ENCODE data around the gene NCAPG2. TPM values are rescaled to one million over a fixed set of nuclear protein-coding genes. Genes with fewer than 3 reads are reported as not detected.

Gene NCAPG2
- total and polyA plus RNA-seq, 2 of the 13 experiments (the other 11 are each of a cell fraction or from before 2014, with no cell fraction given): 15.1 to 30.7 TPM

- TF ChIP-seq, protein P1, sequence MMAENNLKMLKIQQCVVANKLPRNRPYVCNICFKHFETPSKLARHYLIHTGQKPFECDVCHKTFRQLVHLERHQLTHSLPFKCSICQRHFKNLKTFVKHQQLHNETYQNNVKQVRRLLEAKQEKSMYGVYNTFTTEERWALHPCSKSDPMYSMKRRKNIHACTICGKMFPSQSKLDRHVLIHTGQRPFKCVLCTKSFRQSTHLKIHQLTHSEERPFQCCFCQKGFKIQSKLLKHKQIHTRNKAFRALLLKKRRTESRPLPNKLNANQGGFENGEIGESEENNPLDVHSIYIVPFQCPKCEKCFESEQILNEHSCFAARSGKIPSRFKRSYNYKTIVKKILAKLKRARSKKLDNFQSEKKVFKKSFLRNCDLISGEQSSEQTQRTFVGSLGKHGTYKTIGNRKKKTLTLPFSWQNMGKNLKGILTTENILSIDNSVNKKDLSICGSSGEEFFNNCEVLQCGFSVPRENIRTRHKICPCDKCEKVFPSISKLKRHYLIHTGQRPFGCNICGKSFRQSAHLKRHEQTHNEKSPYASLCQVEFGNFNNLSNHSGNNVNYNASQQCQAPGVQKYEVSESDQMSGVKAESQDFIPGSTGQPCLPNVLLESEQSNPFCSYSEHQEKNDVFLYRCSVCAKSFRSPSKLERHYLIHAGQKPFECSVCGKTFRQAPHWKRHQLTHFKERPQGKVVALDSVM (CRISPR knock-in tag; IDR thresholded peaks at IDR 0.05): peak; percentile 62
- TF ChIP-seq FOXA3 (CRISPR knock-in tag; IDR thresholded peaks at IDR 0.05): peak; percentile 79
- no peak for TF ChIP-seq CHCHD3 (CRISPR knock-in tag; IDR thresholded peaks at IDR 0.05)
- peak; percentile 84 for TF ChIP-seq POGZ (CRISPR knock-in tag; IDR thresholded peaks at IDR 0.05)
- TF ChIP-seq MEIS2 (CRISPR knock-in tag; IDR thresholded peaks at IDR 0.05): peak; percentile 51; the same call in 1 of the 2 replicates
- no peak for TF ChIP-seq ZBTB42 (CRISPR knock-in tag; IDR thresholded peaks at IDR 0.05)
- peak; percentile 72 for TF ChIP-seq MED1 (CRISPR knock-in tag; IDR thresholded peaks at IDR 0.05)
- TF ChIP-seq PRMT3 (CRISPR knock-in tag; IDR thresholded peaks at IDR 0.05; ENCODE audit: borderline replicate concordance, low read depth): no peak
- peak; percentile 50 for TF ChIP-seq NR2F6 (IDR thresholded peaks at IDR 0.05)
- peak; percentile 52 for TF ChIP-seq NR2F6 (CRISPR knock-in tag; IDR thresholded peaks at IDR 0.05)
- TF ChIP-seq HOXA9 (CRISPR knock-in tag; IDR thresholded peaks at IDR 0.05; ENCODE audit: borderline replicate concordance): no peak
- TF ChIP-seq ZHX2 (IDR thresholded peaks at IDR 0.05; ENCODE audit: low read depth): peak; percentile 53; the same call in 1 of the 2 replicates
- no peak for TF ChIP-seq ZHX2 (CRISPR knock-in tag; IDR thresholded peaks at IDR 0.05; ENCODE audit: borderline replicate concordance)
- peak; percentile 85 for TF ChIP-seq ZBTB7B (CRISPR knock-in tag; IDR thresholded peaks at IDR 0.05)
- no peak for TF ChIP-seq ZNF556 (CRISPR knock-in tag; IDR thresholded peaks at IDR 0.05; ENCODE audit: borderline replicate concordance)
- no peak for TF ChIP-seq HMGXB4 (CRISPR knock-in tag; IDR thresholded peaks at IDR 0.05; ENCODE audit: borderline replicate concordance in 1 of 2, low read depth in 1 of 2)
- TF ChIP-seq, protein P2, sequence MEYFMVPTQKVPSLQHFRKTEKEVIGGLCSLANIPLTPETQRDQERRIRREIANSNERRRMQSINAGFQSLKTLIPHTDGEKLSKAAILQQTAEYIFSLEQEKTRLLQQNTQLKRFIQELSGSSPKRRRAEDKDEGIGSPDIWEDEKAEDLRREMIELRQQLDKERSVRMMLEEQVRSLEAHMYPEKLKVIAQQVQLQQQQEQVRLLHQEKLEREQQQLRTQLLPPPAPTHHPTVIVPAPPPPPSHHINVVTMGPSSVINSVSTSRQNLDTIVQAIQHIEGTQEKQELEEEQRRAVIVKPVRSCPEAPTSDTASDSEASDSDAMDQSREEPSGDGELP (IDR thresholded peaks at IDR 0.05; ENCODE audit: borderline replicate concordance, low read depth): peak; percentile 84
- TF ChIP-seq LBX2 (CRISPR knock-in tag; IDR thresholded peaks at IDR 0.05; ENCODE audit: borderline replicate concordance): no peak
- TF ChIP-seq SAP130 (CRISPR knock-in tag; IDR thresholded peaks at IDR 0.05; ENCODE audit: low read depth): peak; percentile 52
Measured at GRCh38 chr7:158642149-158642548, 62.5 kb downstream of the NCAPG2 start (continued).

Measured in HepG2 (cell line).